Right lobe of liver (tissue), 6 donors: ENCODE data around the gene NCKAP5. TPM values are rescaled to one million over a fixed set of nuclear protein-coding genes. Genes with fewer than 3 reads are reported as not detected.

Source experiments
- ATAC-seq, 4 donors: fragments of 200-7000 bp; cut with Tn5 transposase; one replicate each; pipeline ENCODE4 v1.9.1; 2020; ENCODE audit warnings: mild to moderate bottlenecking in 4 of 4, moderate library complexity in 4 of 4
- DNase-seq, 3 donors: peaks; one replicate each; pipeline ENCODE4 v3.0.0-alpha.2; 2020
- H3K27ac ChIP-seq, 3 donors: fragments of 200-600 bp; one replicate each; pipeline ENCODE4 v1.8.0; 2022
- H3K27me3 ChIP-seq, 2 donors: fragments of 200-600 bp; one replicate each; pipeline ENCODE4 v1.8.0; 2022
- H3K36me3 ChIP-seq, 4 donors: fragments of 200-600 bp; sonication (generic) in 1 of 4; one replicate each; pipeline versions ENCODE4 v1.5.1 to v1.8.0; 2017 to 2022; ENCODE audit warnings: control low read depth in 1 of 4
- H3K4me1 ChIP-seq, 4 donors: fragments of 200-600 bp; sonication (generic) in 1 of 4; one replicate each; pipeline versions ENCODE4 v1.5.1 to v1.8.0; 2017 to 2022; ENCODE audit warnings: control low read depth in 1 of 4
- H3K4me3 ChIP-seq, 3 donors: fragments of 200-600 bp; one replicate each; pipeline ENCODE4 v1.8.0; 2022
- H3K9me3 ChIP-seq, 4 donors: fragments of 200-600 bp; sonication (generic) in 1 of 4; one replicate each; pipeline versions ENCODE4 v1.5.1 to v1.8.0; 2017 to 2022; ENCODE audit warnings: control low read depth in 1 of 4
- CTCF ChIP-seq, 4 donors: fragments of 200-600 bp in 3 of 4; fragments of 450-650 bp in 1 of 4; IDR thresholded peaks; one replicate each; pipeline versions ENCODE4 v1.5.1 to v1.8.0; 2016 to 2022; ENCODE audit warnings: antibody characterized with exemption in 4 of 4, mild to moderate bottlenecking in 2 of 4
- POLR2A ChIP-seq: fragments of 450-650 bp; IDR thresholded peaks from one replicate; pipeline ENCODE4 v1.6.1; 2017; ENCODE audit warnings: antibody characterized with exemption, mild to moderate bottlenecking
- WGBS: methylation state at CpG from one replicate; pipeline ENCODE4 v1.1.6; 2018; ENCODE audit warnings: low coverage, low lambda C conversion rate; ENCODE audit not compliant: insufficient coverage; ENCODE audit errors: missing lambda C conversion rate; 5-methylcytosine and 5-hydroxymethylcytosine counted together
- intact Hi-C, 2 donors: fragments of 100-400 bp; cut with DNase I; formaldehyde crosslinking; loops; one replicate each; pipeline versions ENCODE4 v1.11.2 to v1.14.1; 2022
- total RNA-seq, 6 experiments: library from RNA; depleted of rRNA in 2 of 6; stranded (reverse); fragments of >200 nt in 2 of 6; fragmentation: NEBNext Ultra II Directional in 3 of 6; extraction: Animal tissue kit (Norgen Biotek cat#: 25700) in 3 of 6; gene quantifications; one replicate each; pipeline versions ENCODE4 v1.1.0 to v1.2.4, GENCODE V29; 2016 to 2023
- donor health status: DM: no; HTN: yes; CAD: no.
- donor health status: DM: no; HTN: no; CAD: no.
- donor health status: DM: no; HTN: no; CAD: no.
- donor health status: DM: no; HTN: yes; CAD: no.
- donor health status: DM: no; HTN: yes; CAD: no.

The NCKAP5 gene
- total RNA-seq, 6 experiments from 2014 or later = 3.6 to 11.7 (median 6.9) TPM

DNA sequence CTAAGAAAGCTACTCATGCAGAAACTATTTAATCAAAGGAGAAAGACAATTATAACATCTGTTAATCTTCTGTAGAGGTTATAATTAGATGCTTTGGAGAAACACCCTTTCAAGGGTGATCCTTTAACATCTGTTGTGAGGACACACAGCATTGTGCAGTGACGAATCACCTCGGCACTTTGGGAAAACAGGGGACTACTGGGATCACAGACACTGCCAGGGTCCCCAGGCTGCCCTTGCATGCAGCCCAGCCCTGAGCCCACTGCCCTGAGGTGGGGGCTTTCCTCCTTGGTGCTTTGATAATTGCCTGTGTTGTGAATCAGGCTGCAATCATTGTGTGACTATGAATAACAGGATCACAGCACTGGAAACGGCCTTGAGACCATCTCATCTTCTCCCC is 10.6 kb downstream of the NCKAP5 start:
- TF ChIP-seq CTCF (IDR thresholded peaks at IDR 0.05) (no peak), POLR2A (no peak)
- intact Hi-C loops = no loop called here
- no peak for ATAC-seq

DNA sequence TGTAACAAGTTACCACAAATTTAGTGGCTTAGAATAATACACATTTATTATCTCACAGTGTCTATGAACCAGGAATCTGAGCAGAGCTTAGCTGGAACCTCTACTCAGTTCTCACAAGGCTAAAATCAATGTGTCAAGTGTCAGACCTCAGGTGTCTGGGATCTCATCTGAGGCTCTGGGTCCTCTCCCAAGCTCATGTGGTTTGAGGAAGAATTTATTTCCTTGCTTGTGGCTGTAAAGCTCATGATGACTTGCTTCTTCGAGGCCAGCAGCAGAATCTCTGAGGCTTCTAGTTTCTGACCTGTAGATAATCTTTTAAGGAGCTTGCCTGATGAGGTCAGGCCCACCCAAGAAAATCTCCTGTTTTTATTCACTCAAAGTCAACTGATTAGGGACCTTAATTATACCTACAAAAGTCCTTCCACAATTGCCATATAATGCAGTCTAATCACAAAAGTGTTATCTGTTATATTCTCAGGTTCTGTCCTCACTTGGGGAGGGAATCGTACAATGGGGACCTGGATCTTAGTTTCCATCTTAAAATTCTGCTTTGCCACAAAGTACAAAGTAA is 14.3 kb downstream of the NCKAP5 start:
- no peak for TF ChIP-seq POLR2A
- TF ChIP-seq CTCF (IDR thresholded peaks at IDR 0.05) = no peak
- no peaks in the 10 kb centered on the region for H3K9me3 ChIP-seq
- no peak for ATAC-seq
- H3K4me3 ChIP-seq = no peak overlapping the region
- no peak for DNase-seq
- intact Hi-C loops = no loop called here
- H3K36me3 ChIP-seq = no peaks in the 10 kb centered on the region
- H3K27me3 ChIP-seq = no peaks in the 10 kb centered on the region
- no peak overlapping the region for H3K27ac ChIP-seq
- 93% methylated on average over 2 of the region's 2 CpGs for WGBS
- no peaks in the 10 kb centered on the region for H3K4me1 ChIP-seq

More for the DNA sequence above, 10.6 kb downstream of the NCKAP5 start:
- no peaks in the 10 kb centered on the region for H3K4me1 ChIP-seq
- no peak overlapping the region for H3K4me3 ChIP-seq
- 70% methylated on average over 1 of the region's 3 CpGs for WGBS
- DNase-seq = no peak
- H3K9me3 ChIP-seq = no peaks in the 10 kb centered on the region
- no peaks in the 10 kb centered on the region for H3K27me3 ChIP-seq
- no peaks in the 10 kb centered on the region for H3K36me3 ChIP-seq
- no peak overlapping the region for H3K27ac ChIP-seq

- DNase-seq = no peak
- intact Hi-C loops = no loop called here
- TF ChIP-seq POLR2A = no peak
- no peak for TF ChIP-seq CTCF (IDR thresholded peaks at IDR 0.05)
- no peaks in the 10 kb centered on the region for H3K4me1 ChIP-seq
- no peak overlapping the region for H3K4me3 ChIP-seq
- no peaks in the 10 kb centered on the region for H3K27me3 ChIP-seq
- no peaks in the 10 kb centered on the region for H3K9me3 ChIP-seq
- WGBS = 88% methylated on average over 4 of the region's 4 CpGs
- H3K36me3 ChIP-seq = no peaks in the 10 kb centered on the region
- no peak overlapping the region for H3K27ac ChIP-seq
- ATAC-seq = no peak
Measured at GRCh38 chr2:133553251-133553650, 15.0 kb downstream of the NCKAP5 start.

DNA sequence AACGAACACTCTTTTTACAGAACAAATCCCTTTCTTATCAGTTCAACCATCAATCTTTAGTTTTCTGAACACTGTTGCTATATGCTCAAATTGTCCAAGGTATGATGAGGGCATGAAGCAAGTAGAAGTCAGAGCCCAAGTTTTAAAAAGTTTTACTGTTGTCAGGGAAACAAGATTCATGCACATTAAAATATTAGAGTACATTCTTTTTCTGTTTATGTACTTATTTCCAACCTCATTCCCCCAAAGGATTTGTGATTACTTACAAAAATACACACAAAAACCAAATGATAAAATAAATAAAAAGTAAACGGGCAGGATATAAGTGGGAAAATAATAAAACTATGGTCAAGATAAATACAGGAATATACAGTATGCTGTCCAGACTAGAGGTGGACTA is 15.4 kb downstream of the NCKAP5 start:
- ATAC-seq (no peak), DNase-seq (no peak)
- Histone ChIP-seq H3K27me3 (no peaks in the 10 kb centered on the region), H3K36me3 (no peaks in the 10 kb centered on the region), H3K4me3 (no peak overlapping the region), H3K4me1 (no peaks in the 10 kb centered on the region), H3K9me3 (no peaks in the 10 kb centered on the region), H3K27ac (no peak overlapping the region)
- TF ChIP-seq CTCF (IDR thresholded peaks at IDR 0.05) = no peak
- no peak for TF ChIP-seq POLR2A
- intact Hi-C loops = no loop called here
- WGBS = 69% methylated on average over 2 of the region's 2 CpGs

DNA sequence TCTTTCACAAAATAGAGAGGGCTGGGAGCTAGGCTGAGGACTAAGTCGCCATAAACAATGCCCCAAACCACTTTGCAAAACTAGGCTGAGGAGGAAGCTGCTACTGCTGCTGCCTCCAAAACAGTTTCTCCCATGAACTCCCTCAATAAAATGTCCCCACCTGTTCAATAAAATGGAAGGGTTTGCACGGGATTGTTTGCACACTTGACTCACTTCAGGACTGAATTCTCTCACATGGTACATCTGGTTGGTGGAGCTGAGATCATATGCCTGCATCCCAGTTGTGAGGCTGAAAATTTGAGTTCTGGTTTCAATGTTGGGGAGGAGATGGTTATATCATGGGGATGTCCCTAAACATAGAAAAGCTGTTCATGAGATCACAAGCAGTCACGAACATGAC is 26.5 kb downstream of the NCKAP5 start:
- Histone ChIP-seq H3K27me3 (no peaks in the 10 kb centered on the region), H3K4me1 (no peaks in the 10 kb centered on the region), H3K9me3 (no peaks in the 10 kb centered on the region), H3K4me3 (no peak overlapping the region), H3K27ac (no peak overlapping the region), H3K36me3 (no peaks in the 10 kb centered on the region)
- WGBS = 100% methylated on average over 3 of the region's 3 CpGs
- intact Hi-C loops = no loop called here
- TF ChIP-seq POLR2A (no peak), CTCF (IDR thresholded peaks at IDR 0.05) (no peak)
- no peak for ATAC-seq
- DNase-seq = no peak
